COLO829 (cell line): ENCODE results near the gene KCNV2.

Experiments
- DNase-seq: peaks from one replicate; pipeline ENCODE4 v3.0.0; 2012; ENCODE audit warnings: low spot score

Gene KCNV2

GRCh38 chr9:2758898-2759510, 41.7 kb downstream of the KCNV2 start:
- no peak for DNase-seq

- no peak for DNase-seq
Observed at GRCh38 chr9:2761424-2761823, 44.1 kb downstream of the KCNV2 start.

GRCh38 chr9:2764353-2764752, 47.0 kb downstream of the KCNV2 start:
- DNase-seq, result no peak

GRCh38 chr9:2765250-2765880, 48.1 kb downstream of the KCNV2 start:
- DNase-seq, result no peak

- DNase-seq, result no peak
Observed at GRCh38 chr9:2767800-2768677, 50.7 kb downstream of the KCNV2 start.

- DNase-seq, result no peak
Observed at GRCh38 chr9:2771087-2771486, 53.8 kb downstream of the KCNV2 start.

GRCh38 chr9:2771661-2772060, 54.4 kb downstream of the KCNV2 start:
- DNase-seq, result no peak

- DNase-seq, result no peak
Observed at GRCh38 chr9:2777454-2777853, 60.1 kb downstream of the KCNV2 start.

- DNase-seq, result no peak
Observed at GRCh38 chr9:2778816-2779215, 61.5 kb downstream of the KCNV2 start.
